OCI-LY7 (cell line): ENCODE data around the gene RMI1. TPM values are rescaled to one million over a fixed set of nuclear protein-coding genes. Genes with fewer than 3 reads are reported as not detected.

Source experiments
- BruUV-seq: library from RNA; stranded (reverse); fragments of 400-500 nt; replicated peaks from 2 replicates; lab custom pipeline; 2021; lab: Mats Ljungman, UMichigan
- CTCF ChIA-PET: fragments of 300-600 bp; sonication (Branson Sonifier 250); formaldehyde crosslinking; loops from one replicate; lab custom pipeline; 2022; ENCODE audit warnings: antibody characterized with exemption; ENCODE audit not compliant: unreplicated experiment; lab: Charles Lee
- POLR2A ChIA-PET: fragments of 300-600 bp; sonication (Branson Sonifier 250); formaldehyde crosslinking; loops from one replicate; lab custom pipeline; 2022; ENCODE audit warnings: antibody characterized with exemption; lab: Charles Lee
- DNase-seq: peaks from one replicate; pipeline ENCODE4 v3.0.0-alpha.2; 2015; ENCODE audit warnings: low spot score
- H2AFZ ChIP-seq: fragments of 200-600 bp; sonication (generic), shearing (Covaris generic); 2 replicates; pipeline ENCODE4 v1.6.1; 2014; ENCODE audit warnings: mild to moderate bottlenecking, antibody characterized with exemption, low read length, moderate library complexity
- H3K27ac ChIP-seq: fragments of 200-600 bp; sonication (generic); 2 replicates; pipeline ENCODE4 v1.5.1; 2014; ENCODE audit warnings: mixed run types, low read depth, mild to moderate bottlenecking, moderate library complexity, low read length, inconsistent platforms; ENCODE audit not compliant: poor library complexity, severe bottlenecking
- H3K36me3 ChIP-seq: fragments of 200-600 bp; sonication (generic); 2 replicates; pipeline ENCODE4 v1.6.1; 2014; ENCODE audit warnings: mild to moderate bottlenecking, antibody characterized with exemption, low read length, moderate library complexity, mixed read lengths; ENCODE audit not compliant: insufficient read depth
- H3K4me1 ChIP-seq: fragments of 200-600 bp; sonication (generic); 2 replicates; pipeline ENCODE4 v1.5.1; 2014; ENCODE audit warnings: mild to moderate bottlenecking, low read length; ENCODE audit not compliant: insufficient read depth, poor library complexity, severe bottlenecking
- H3K4me2 ChIP-seq: fragments of 200-600 bp; sonication (generic); 2 replicates; pipeline ENCODE4 v1.6.1; 2014; ENCODE audit warnings: mild to moderate bottlenecking, low read length
- H3K4me3 ChIP-seq: fragments of 200-600 bp; sonication (generic); 2 replicates; pipeline ENCODE4 v1.5.1; 2014; ENCODE audit warnings: mild to moderate bottlenecking, low read depth, low read length; ENCODE audit not compliant: poor library complexity, severe bottlenecking
- H3K79me2 ChIP-seq: fragments of 200-600 bp; sonication (generic); 2 replicates; pipeline ENCODE4 v1.6.1; 2016; ENCODE audit warnings: low read depth, mild to moderate bottlenecking, low read length, moderate library complexity, mixed read lengths; ENCODE audit not compliant: insufficient read depth
- H3K9me2 ChIP-seq: fragments of 200-600 bp; sonication (generic); 2 replicates; pipeline ENCODE4 v1.6.1; 2016; ENCODE audit warnings: mild to moderate bottlenecking, low read length, mixed read lengths; ENCODE audit not compliant: insufficient read depth
- H3K9me3 ChIP-seq: fragments of 200-600 bp; sonication (generic); 2 replicates; pipeline ENCODE4 v1.6.1; 2014; ENCODE audit warnings: mild to moderate bottlenecking, mixed run types, low read length, mixed read lengths
- H4K20me1 ChIP-seq: fragments of 200-600 bp; sonication (generic); 2 replicates; pipeline ENCODE4 v1.6.1; 2014; ENCODE audit warnings: mild to moderate bottlenecking, antibody characterized with exemption, low read length, moderate library complexity, mixed read lengths; ENCODE audit not compliant: insufficient read depth
- CTCF ChIP-seq: fragments of 200-600 bp; sonication (generic); conservative IDR thresholded peaks from 2 replicates; pipeline ENCODE4 v1.5.1; 2014; ENCODE audit warnings: mild to moderate bottlenecking, antibody characterized with exemption, low read length, moderate library complexity, mixed read lengths
- EZH2phosphoT487 ChIP-seq: fragments of 200-600 bp; sonication (generic); IDR thresholded peaks from 2 replicates; pipeline ENCODE4 v1.6.1; 2018; ENCODE audit warnings: low read depth, borderline replicate concordance, mild to moderate bottlenecking, mixed run types, antibody characterized with exemption, low read length, moderate library complexity, mixed read lengths
- intact Hi-C: fragments of 100-400 bp; cut with micrococcal nuclease; formaldehyde crosslinking; loops from one replicate; pipeline ENCODE4 v1.10.0; 2022; ENCODE audit not compliant: unreplicated experiment
- total RNA-seq, 2 experiments: library from RNA; depleted of rRNA in 1 of 2; stranded (reverse); fragments of >200 nt in 1 of 2; shearing (Covaris generic) in 1 of 2; gene quantifications; 2 replicates each; pipeline ENCODE4 v1.2.3, GENCODE V29; 2014 to 2022

Gene RMI1
- total RNA-seq, 2 experiments from 2014 or later, result 16.7 to 44.3 TPM

DNA sequence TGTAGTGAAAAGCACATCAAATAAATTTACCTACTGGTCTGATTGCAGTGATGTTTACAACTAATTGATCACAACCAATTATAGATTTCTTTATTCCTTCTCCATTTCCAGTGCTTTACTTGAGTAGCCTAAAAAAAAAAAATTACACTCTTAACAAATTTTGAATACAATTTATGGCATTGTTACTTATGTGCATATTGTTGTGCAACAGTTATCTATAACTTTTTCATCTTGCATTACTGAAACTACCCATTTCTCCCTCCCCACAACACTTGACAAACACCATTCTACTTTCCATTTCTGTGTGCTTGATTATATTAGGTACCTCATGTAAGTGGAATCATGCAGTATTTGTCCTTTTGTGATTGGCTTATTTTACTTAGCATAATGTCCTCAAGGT, 12.3 kb downstream of the RMI1 start:
- H3K9me3 ChIP-seq, result no peaks in the 10 kb centered on the region
- ChIA-PET POLR2A (interaction anchor here (0.7 to 1.1 kb wide), 2 partner anchors 15 to 19 kb away, joined by 3 to 4 read pairs; no protein-coding TSS in a partner anchor), CTCF (no interaction called here)
- BruUV-seq, result no TSS peak
- peaks cover 10% of the 10 kb centered on the region; the same call in 1 of the 2 replicates for H4K20me1 ChIP-seq
- DNase-seq, result no peak
- no peak overlapping the region for H3K4me3 ChIP-seq
- no peak overlapping the region for H3K27ac ChIP-seq
- H3K4me2 ChIP-seq, result no peak overlapping the region
- intact Hi-C loops, result no loop called here
- H3K9me2 ChIP-seq, result no peaks in the 10 kb centered on the region
- no peak overlapping the region for H2AFZ ChIP-seq
- peaks cover 88% of the 10 kb centered on the region for H3K36me3 ChIP-seq
- peaks cover 13% of the 10 kb centered on the region for H3K4me1 ChIP-seq
- peaks cover 94% of the 10 kb centered on the region for H3K79me2 ChIP-seq
- TF ChIP-seq EZH2phosphoT487 (no peak), CTCF (no peak)

DNA sequence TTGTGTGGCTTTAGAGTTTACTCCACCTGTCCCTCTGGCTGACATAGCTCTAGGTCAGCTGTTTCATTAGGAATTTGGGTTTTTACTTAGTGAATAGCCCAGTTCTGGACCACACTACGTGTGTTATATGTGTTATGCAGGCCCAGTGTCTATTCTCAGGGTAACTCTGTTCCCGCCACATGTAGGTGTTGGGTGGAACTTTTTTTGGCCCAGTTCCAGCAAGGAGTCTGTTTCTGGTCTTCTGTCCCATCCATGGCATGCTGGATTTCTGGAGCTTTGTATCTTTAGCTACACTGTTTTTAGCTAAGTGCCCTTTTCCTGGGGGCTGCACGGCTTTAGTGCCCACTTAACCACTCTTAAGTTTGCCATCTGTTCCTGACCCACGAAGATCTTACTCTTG, 15.5 kb downstream of the RMI1 start:
- TF ChIP-seq EZH2phosphoT487 (no peak), CTCF (no peak)
- Histone ChIP-seq H3K4me3 (no peak overlapping the region), H3K4me2 (no peak overlapping the region), H4K20me1 (no peaks in the 10 kb centered on the region), H3K4me1 (no peaks in the 10 kb centered on the region), H3K36me3 (peaks cover 87% of the 10 kb centered on the region), H3K27ac (no peak overlapping the region), H3K9me3 (no peaks in the 10 kb centered on the region), H3K9me2 (no peaks in the 10 kb centered on the region), H3K79me2 (peaks cover 79% of the 10 kb centered on the region), H2AFZ (no peak overlapping the region)
- CTCF ChIA-PET, result no interaction called here
- POLR2A ChIA-PET, result interaction anchor here (0.6 to 1.0 kb wide), 3 partner anchors 9 to 490 kb away, joined by 3 to 4 read pairs (median 3); no protein-coding TSS in a partner anchor
- no TSS peak for BruUV-seq
- intact Hi-C loops, result no loop called here
- DNase-seq, result no peak

GRCh38 chr9:83999141-83999918, 18.7 kb downstream of the RMI1 start:
- Histone ChIP-seq H3K9me3 (no peaks in the 10 kb centered on the region), H3K9me2 (no peaks in the 10 kb centered on the region), H3K4me2 (no peak overlapping the region), H3K36me3 (peaks cover 89% of the 10 kb centered on the region), H2AFZ (no peak overlapping the region), H4K20me1 (no peaks in the 10 kb centered on the region), H3K27ac (no peak overlapping the region), H3K4me3 (no peak overlapping the region), H3K4me1 (no peaks in the 10 kb centered on the region), H3K79me2 (peaks cover 52% of the 10 kb centered on the region)
- ChIA-PET CTCF (interaction anchor here (0.6 kb wide), 1 partner anchor 39 kb away, joined by 3 read pairs; no protein-coding TSS in a partner anchor), POLR2A (no interaction called here)
- TF ChIP-seq EZH2phosphoT487 (no peak), CTCF (no peak)
- intact Hi-C loops, result no loop called here
- no TSS peak for BruUV-seq
- DNase-seq, result no peak
